HG02798 (cell line): ENCODE measurements around the gene OSBPL10.
"Not testable (repeated sequence)": the region's sequence is repeated elsewhere in the genome, so short reads cannot be mapped to it uniquely, and the experiment has no call there.

Source experiments
- ATAC-seq: cut with Tn5 transposase; IDR thresholded peaks from one replicate; pipeline ENCODE4 v1.9.1; 2021; ENCODE audit warnings: mild to moderate bottlenecking; ENCODE audit not compliant: unreplicated experiment, poor library complexity

The OSBPL10 gene

GRCh38 chr3:31871939-31872507 lies 109.0 kb downstream of the OSBPL10 start:
- ATAC-seq, result no peak

GRCh38 chr3:31870111-31870510 lies 111.0 kb downstream of the OSBPL10 start:
- ATAC-seq, result not testable (repeated sequence)

- ATAC-seq, result no peak
Observed at GRCh38 chr3:31868236-31868635, 112.8 kb downstream of the OSBPL10 start.

- ATAC-seq, result no peak
Observed at GRCh38 chr3:31862666-31863279, 118.3 kb downstream of the OSBPL10 start.

- no peak for ATAC-seq
Observed at GRCh38 chr3:31861826-31862225, 119.2 kb downstream of the OSBPL10 start.

DNA sequence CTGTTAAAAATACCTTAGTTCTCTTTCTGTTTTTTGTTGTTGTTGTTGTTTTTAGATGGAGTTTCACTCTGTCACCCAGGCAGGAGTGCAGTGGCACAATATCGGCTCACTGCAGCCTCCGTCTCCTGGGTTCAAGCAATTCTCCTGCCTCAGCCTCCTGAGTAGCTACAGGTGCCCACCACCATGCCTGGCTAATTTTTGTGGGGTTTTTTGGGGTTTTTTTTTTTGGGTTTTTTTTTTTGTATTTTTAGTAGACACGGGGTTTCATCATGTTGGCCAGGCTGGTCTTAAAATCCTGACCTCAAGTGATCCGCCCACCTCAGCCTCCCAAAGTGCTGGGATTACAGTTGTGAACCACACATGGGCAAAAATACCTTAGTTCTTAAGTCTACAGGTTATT lies 120.4 kb downstream of the OSBPL10 start:
- ATAC-seq, result not testable (repeated sequence)

DNA sequence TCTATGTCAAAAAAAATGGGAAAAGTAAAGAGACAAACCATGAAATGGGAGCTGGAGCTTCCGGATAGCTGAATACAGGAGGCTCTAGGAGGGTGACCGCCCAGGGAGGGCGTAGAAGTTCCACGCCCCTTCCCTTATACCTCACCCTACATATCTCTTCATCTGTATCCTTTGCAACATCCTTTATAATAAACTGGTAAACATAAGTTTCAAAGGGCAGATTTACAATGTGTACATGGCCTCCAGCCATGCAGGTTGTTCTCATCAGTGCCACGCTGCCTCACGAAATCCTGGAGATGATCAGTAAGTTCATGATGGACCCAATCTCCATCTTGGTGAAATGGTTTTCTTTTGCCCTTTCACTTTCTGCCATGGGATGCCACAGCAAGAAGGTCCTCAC lies 121.8 kb downstream of the OSBPL10 start:
- no peak for ATAC-seq

DNA sequence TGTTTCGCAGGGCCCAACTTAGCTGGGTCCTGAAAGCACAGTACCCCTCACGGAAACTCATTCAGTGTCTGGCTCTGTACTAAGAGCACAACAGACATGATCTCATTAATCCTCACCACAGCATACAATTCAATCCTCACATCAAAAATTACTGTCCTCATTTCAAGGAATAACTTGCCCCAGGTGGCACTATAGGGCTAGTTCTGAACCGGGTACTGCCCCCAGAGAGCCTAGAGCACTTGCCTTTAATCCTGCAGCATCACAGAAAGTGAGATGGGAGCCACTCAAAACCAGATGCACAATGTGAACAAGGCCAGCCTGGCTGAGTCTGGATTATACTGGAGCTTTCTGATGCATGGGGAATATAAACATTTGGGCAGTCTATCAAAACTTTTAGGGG lies 122.6 kb downstream of the OSBPL10 start:
- no peak for ATAC-seq

- no peak for ATAC-seq
Observed at GRCh38 chr3:31853580-31853979, 127.5 kb downstream of the OSBPL10 start.

DNA sequence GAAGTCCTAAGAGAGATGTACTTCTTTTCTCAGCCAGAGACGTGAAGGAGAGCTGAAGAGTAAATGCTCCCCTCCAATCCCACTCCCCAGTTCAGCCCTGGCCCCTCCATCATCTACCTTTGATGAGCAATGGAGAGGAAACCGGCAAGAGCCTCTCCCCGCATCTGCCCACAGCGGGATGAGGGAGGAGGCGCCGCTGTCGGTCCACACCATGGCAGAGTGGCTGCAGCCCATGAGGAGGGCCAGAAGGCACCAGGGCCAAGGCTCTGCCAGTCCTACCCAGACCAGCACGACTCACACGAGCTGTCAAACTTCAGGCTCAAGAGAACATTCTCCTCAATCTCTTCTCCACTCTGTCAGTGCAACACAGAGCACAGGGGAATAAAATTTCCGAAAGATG lies 129.8 kb downstream of the OSBPL10 start:
- ATAC-seq, result no peak

DNA sequence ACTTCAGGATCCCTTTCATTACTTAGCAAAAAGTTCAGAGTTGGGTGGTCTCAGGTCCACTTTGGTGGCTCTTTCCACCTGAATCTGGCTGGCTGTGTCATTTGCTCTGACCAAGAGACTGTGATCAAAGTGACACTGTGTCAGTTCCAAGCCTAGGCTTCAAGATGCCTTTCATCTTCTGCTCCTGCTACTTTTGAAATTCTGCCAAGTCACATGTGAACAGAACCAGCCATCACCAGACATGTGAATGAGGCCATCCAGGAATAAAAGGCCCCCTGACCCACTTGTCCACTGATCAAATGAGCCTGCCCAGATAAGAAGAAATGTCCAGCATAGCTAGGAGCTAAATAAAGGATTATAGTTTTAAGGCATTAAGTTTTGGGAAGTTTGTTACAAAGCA lies 132.2 kb downstream of the OSBPL10 start:
- no peak for ATAC-seq

DNA sequence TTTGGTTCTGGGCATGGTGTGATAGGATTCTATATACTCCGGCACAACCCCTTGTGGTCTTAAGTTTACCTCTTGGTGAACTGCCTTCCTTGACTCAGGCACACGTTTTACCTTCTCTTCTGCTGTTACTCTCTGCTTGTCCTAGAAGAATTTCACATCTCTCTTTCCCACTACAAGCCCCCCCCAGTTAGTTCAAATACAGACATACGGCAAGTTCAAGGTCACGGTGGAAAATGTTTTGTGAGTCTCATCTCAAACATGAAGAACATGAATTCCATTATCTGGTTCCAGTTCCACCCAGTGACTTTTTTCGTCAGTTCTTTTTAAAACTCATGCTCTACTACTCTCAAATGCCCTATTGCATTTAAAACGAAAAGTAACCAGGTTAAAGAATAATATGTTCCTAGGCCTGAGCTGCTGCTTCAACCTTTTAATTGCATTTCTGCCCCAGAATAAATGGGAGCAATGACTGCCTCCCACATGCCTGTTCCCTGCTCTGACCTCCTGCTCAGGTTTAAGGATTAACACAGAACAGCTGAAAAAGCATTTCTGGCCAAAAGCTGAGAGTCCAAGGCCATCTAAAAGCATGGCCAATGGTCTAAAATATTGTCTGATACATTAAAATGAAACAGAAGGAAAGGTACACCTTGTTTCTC lies 132.8 kb downstream of the OSBPL10 start:
- no peak for ATAC-seq

DNA sequence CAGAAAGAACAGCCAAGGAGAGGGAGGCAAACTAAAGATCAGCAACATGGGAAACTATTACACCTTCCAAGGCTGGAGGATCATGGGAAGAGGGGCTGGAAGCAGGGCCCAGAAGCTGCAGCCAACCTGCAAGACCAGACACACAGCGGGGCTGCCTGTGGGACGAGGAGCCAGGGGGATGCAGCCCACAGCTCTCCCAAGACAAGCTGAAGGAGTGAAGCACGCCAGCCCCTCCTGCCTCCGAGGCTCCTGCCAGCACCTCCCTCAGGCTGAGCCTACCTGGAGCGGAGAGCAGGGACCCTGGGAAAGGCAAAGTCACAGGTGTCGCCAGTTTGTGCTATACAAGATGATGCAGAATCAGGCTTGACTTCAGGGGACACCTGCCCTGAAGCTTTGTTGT lies 133.3 kb downstream of the OSBPL10 start:
- ATAC-seq, result no peak

- ATAC-seq, result no peak
Observed at GRCh38 chr3:31841515-31841914, 139.5 kb downstream of the OSBPL10 start.

DNA sequence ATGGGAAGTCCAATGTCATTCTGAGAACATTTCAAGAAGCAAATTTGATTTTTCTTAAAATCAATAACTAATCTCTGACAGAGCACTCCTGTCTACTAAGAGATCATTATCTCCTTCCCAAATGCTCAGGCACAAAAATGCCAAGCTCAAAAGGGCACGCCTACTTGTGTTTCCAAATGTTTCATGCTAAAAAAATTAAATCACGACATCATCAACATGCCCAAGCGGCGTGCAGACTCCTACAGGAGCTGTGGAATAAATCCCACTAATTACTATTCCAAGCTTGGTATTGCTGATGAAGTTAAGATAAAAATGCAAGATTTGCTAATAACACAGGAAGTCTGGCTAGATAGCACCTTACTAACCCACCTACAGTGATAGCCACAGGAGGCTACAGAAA lies 140.8 kb downstream of the OSBPL10 start:
- ATAC-seq, result no peak

GRCh38 chr3:31839144-31839917 lies 141.7 kb downstream of the OSBPL10 start:
- ATAC-seq, result no peak

DNA sequence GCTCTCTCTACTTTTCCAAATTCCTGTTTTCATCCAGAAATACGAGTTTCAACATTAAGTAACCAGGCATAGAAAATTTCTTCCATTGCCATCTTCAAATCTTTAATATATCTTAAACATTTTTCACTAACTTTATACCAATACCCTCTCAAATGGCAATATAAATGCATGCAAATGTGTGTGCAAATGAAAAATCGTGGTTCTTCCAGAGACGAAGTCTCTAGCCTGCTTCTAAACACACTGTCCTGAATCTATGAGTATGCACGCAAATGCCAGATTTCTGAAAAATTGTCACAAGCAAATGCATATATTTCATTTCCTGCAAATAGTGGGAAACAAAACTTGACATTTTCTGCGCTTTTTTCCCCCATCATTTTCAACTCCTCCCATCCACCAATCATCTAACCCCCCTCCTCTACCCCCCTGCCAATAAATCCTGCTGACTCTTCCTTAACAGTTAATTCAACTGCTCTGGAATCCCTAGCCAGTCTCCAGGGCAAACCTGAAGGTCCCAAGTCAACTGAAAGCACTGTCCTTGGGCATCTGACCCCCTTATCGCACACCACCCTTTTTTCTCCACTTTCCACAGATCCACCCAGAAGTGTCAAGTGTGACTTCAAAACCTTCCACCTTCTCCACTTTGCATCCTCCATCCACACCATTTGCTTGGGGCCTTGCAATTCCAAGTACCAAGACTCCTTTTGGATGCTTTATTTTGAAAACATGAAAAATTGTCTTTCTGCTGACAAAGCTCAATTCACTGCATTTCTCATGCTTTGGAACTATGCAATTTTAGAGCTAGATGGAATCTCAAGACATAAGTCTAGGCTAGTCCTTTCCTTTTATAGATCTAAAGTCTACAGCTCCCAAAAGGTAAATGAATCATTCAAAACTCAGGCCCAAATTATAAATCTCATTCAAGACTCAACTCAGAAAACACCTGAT lies 144.7 kb downstream of the OSBPL10 start:
- no peak for ATAC-seq

GRCh38 chr3:31833391-31834190 lies 147.5 kb downstream of the OSBPL10 start:
- no peak for ATAC-seq

- no peak for ATAC-seq
Observed at GRCh38 chr3:31832551-31832950, 148.5 kb downstream of the OSBPL10 start.
